HG03159 (cell line): ENCODE measurements around the gene PSMG3.

Experiments
- ATAC-seq: cut with Tn5 transposase; IDR thresholded peaks from one replicate; pipeline ENCODE4 v1.9.1; 2021; ENCODE audit warnings: mild to moderate bottlenecking, moderate library complexity; ENCODE audit not compliant: unreplicated experiment

Gene PSMG3

DNA sequence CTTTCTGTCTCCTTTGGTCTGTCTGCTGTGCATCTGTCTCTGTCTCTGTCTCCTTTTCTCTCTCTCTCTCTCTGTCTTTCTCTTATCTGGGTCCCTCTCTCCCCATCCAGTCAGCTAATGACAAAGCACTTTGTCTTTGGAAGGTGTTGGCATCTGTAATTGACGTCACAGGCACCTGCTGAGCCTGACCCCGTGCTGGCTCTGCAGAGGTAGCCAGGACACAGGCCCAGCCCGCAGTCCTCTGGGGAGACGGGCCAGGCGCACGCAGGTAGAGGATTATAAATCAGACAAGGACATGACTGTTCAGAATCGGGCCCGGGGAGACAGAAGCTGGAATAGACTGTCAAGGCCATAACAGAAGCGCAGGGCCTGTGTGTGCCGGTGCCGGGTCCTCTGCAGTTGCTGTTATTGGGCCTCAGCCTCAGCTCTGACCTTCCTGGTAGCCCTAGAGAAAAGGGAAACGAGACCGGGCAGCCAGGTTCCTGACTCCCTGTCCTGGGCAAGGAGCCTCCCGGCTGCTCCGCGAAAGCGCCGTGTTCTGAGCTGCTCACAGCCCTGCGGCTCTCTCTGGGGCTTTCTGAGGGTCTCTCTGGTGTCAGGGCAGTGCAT is 10.7 kb upstream of the PSMG3 start:
- no peak for ATAC-seq

DNA sequence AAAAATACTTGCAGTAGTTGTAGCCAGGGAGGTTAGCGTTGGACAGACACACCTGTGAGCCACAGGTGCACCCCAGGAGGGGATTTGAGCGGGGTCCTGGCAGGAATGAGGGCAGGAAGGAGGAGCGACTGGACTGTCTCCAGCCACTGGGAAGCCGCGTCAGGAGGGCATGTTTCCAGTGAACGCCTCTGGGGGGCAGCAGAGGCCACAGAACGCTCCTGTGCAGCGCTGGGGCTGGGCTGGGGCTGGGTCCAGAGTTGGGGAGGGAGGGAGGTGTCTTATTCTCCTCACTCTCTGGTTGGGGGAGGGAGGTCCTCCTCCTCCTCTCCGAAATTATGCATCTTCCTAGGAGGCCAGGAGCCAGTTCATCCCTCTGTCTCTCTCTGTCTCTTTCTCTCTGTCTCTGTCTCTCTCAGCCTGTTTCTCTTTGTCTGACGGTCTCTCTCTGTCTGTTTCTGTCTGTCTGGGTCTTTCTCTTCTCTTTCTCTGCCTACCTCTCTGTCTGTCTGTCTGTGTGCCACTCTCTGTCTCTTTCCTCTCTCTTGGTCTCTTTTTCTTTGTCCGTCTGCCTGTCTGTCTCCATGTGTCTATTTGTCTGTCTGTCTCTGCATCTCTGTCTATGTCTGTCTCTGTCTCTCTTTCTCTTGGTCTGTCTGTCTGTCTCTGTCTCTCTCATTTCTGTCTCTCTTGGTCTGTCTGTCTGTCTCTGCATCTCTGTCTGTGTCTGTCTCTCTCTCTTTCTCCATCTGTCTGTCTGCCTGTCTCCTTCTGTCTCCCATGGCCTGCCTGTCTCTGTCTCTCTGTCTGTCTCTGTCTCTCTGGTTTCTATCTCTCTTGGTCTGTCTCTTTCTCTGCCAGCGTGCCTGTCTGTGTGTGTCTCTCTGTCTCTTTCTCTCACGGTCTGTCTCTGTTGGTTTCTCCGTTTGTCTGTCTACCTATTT is 9.9 kb upstream of the PSMG3 start:
- ATAC-seq, result no peak

DNA sequence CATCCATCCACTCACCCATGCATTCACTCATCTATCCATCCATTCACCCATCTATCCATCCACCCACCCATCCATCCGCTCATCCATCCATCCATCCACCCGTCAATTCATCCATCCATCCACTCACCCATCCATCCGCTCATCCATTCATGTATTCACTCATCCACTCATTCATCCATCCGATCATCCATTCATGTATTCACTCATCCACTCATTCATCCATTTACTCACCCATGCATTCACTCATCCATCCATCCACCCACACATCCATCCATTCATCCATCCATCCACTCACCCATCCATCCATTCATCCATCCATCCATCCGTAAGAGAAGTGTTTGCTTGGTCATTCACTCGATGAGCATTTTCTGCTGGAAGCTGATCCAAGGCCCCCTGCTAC is 8.7 kb upstream of the PSMG3 start:
- no peak for ATAC-seq

DNA sequence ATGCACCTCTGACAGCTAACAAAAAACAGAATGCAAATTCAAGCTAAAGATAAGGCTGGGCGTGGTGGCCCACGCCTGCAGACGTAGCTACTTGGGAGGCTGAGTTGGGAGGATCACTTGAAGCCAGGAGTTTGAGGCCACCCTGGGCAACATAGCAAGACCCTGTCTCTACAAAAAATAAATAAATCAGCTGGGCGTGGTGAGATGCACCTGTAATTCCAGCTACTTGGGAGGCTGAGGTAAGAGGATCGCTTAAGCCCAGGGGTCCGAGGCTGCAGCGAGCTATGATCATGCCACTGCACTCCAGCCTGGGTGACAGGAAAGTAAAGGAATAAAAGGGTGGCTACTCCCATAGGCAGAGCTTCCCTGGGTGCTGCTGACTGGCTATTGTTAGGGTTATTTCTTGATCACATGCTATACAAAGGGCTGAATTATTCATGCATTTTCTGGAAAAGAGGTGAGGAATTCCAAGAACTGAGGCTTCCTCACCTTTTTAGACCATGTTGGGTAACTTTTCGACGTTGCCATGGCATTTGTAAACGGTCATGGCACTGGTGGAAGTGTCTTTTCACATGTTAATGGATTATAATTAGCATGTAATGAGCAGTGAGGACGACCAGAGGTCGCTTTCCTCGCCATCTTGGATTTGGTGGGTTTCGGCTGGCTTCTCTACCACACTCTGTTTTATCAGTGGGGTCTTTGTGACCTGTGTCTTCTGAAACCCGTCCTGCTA is 6.9 kb upstream of the PSMG3 start:
- ATAC-seq, result no peak

DNA sequence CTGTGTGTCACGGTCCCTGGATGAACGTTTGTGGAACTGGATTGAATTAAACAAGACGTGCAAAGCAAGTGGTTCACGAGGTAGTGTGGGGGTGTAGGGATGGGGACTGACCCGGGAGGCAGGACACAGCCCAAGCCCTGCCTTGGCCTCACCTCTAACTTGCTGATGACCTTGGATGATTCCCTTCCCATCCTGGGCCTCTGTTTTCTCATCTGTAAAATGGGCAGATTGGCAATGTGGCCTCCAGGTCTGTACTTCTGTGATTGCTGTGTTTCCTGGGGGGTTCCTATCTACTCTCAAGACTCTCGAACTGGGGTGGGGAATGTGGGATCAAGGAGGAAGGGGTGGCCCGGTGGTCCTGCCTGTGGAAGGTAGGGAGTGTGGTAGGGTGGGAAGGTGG is 6.0 kb upstream of the PSMG3 start:
- no peak for ATAC-seq

DNA sequence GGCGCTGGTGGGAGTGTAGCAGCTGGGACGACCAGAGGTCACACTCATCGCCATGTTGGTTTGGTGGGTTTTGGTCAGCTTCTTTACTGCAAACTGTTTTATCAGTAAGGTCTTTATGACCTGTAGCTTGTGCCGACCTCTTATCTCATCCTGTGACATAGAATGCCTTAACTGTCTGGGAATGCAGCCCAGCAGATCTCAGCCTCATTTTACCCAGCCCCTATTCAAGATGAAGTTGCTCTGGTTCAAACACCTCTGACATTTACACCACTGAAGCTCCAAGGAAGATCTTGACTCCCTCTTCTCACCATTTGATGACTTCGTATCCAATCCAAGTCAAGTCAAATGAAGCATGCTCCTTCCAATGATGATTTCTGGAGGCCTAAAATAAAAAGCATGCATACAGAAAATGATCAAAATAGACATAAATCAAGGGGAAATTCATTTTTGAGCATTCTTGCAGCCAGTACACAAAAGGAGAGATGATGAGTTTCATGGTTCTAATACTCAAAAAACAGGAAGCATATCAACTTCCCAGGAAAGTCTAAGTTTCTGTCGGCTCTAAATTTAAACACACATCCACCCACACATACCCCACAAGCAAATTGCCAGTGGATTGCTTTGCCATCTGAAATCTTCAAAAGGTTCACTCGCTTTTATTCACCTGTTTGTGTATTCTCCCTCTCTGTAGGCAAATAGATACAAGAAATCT is 2.4 kb upstream of the PSMG3 start:
- no peak for ATAC-seq

DNA sequence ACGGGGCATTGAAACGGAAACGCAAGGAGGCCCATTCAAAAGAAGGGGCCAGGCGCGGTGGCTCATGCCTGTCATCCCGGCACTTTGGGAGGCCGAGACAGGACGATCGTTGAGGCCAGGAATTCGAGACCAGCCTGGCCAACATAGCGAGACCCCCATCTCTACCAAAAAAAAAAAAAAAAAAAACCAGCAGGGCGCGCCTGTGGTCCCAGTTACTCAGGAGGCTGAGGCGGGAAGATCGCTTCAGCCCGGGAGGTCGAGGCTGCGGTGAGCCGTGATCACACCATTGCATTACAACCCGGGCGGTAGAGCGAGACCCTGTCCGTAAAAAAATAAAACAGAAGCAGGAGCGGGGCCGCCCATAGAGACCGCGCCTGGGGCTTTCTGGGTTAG is 396 bp downstream of the PSMG3 start:
- ATAC-seq, result no peak

DNA sequence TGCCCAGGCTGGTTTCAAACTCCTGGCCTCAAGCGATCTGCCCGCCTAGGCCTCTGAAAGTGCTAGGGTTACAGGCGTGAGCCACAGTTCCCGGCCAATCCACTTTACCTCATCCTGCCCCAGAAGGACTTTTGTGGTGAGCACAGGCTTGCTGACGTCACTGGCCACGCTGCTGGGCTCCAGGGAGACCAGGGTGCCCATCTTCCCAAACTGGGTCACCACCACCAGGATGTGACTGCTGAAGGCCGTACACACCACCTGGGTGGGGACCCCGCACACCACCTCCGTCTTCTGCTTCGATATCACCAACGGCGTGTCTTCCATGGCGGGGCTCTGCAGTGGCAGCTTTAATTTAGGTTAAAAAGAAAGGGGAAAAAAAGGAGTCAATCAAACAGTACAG is 816 bp downstream of the PSMG3 start:
- no peak for ATAC-seq

DNA sequence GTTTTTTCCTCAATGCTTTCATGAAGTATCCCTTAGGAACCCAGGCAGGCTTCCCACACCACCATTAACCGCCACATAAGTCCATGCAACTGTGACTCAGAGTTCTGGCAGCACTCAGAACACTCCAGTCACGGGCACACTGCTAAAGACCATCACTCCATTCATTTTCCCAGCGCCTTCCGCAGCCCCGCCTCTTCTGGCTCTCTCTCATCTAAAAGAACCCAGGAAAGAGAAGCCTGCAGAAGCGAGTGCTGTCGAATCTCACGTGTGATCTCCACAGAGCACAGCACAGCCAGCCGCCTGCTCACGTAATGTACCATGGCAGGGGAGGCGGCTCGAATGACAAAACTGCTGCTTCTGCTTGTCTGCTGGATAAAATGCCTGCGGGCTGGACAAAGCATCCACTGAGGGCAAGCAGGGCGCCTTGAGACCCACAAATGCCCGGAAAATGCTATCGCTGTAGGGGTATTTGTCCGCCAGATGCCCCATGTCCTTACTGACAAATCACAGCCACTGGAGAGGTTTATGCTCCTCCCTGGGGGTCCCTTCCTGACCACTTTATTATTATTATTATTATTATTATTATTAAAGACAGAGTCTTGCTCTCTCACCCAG is 1.8 kb downstream of the PSMG3 start:
- ATAC-seq, result no peak

DNA sequence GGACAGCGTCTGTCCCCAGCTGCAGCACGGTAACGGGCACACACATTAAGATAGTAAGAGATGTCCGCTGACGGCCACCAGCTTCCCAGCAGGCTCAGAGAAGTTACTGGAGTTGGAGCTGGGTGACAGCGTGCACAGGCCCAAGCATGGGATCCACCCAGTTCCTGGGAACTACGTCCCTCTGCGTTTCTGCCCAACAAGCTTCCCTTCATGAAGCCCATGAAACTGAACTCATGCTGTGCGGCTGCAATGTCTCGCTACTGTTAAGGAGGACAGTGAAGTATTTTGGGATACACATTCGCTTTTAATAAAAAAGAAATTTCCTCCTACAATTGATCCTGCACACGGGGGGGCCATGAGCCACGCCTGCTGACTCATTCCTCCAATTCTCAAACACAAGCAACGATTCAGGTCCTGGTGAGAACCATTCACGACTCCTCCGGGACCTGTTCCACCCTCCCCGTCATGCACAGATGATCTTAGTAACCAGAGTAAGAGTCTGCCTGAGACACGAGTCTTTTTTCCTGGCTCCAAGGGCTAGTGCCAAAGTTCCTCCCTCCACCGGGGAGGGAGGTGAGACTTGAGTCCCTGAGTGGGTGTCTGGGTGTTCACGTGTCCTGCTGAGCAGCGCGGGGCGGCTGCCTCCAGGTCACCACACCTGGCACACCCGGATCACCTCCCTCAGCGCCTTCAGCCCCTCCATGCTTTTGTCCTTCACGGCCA is 2.6 kb downstream of the PSMG3 start:
- no peak for ATAC-seq

DNA sequence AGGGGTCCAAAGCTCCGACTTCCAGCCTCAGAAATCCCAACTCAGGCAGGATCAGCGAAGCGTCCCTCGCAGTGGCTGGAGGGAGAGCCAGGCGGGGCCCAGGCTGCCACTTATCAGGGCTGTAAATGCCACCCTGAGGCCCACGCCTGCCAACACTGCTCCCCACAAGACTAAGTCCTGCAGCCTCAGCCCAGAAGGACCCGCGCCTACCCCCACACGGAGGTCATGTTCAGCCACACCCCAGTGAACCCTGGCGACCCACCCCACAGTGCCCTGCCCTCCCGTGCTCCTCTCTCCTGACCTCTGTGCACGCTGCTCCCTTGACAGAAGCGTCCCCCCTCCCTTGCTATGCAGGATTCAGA is 3.2 kb downstream of the PSMG3 start:
- ATAC-seq, result no peak

DNA sequence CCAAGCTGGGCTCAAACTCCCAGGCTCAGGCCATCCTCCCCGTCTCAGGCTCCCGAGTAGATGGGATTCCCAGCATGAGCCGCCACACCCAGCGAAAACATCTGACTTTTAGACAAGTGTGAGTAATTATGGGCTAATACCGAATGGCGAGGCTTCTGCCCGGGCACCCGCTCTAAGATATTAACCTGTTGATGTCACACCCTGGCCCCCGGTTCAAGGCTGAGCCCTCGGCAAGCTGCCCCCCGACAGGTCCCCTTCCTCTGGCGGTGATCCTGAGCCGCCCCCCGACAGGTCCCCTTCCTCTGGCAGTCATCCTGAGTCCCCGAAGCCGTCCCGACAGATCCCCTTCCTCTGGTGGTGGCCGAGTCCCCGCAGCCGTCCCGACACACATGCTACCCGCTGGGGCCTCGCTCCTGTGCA is 5.2 kb downstream of the PSMG3 start:
- no peak for ATAC-seq

DNA sequence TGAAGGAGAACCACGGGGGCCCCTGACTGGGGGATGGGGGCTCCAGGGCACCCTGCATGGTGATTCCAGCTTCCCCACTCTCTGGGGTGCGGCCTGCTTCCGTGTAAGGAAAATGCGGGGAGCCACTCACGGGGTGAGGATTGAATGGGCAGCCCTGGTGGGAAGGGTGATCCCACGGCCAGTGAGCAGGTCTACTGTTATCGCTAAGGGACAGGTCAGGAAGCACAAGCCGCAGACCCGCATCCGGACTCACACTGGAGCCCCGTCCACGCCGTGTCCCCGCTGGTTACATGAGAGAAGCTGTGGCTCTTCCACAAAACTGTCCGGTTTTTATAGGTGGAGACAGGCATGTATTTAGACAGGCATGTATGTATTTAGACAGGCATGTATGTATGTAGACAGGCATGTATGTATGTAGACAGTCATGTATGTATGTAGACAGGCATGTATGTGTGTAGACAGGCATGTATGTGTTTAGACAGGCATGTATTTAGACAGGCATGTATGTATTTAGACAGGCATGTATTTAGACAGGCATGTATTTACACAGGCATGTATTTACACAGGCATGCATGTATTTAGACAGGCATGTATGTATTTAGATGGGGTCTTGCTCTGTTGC is 5.7 kb downstream of the PSMG3 start:
- no peak for ATAC-seq

DNA sequence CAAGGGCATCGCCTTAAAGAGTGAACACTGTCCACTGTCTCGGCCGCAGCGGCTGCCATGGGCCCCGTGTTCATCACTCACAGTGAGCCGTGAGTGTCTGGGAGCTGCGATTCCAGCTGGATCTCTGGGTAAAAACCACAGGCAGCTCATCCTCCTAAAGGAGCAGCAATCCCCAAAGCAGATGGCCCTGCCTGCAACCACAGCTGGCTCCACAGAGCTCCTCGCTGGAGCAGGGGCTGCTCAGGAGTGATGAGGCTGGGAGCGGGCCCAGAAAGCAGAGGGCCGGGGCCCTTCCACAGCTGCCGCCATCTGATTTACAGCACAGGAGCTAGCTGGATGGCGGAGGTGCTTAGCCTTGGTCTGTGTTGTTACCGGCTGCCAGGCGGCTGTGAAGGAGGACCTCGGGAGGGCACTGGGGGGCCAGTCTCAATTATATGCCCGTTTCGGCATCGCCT is 7.2 kb downstream of the PSMG3 start:
- no peak for ATAC-seq

DNA sequence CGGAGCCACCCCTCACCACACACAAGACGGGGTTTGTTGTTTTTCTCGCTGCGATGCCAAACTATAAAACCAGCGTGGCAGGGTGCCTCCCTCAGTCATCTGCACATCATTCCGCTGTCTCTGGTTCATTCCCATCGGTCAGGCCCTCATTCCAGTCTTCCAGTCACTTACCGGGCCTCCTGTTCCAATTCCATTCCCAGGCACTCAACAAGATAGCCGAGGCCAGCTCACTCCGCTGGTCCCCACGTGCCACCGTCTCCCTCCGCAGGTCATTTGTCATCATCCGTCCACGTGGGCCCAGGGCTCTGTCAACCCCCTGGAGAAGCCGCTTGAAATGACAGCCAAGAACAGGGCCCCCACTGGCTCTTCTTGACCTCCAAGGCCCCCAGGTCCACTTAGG is 7.7 kb downstream of the PSMG3 start:
- no peak for ATAC-seq

DNA sequence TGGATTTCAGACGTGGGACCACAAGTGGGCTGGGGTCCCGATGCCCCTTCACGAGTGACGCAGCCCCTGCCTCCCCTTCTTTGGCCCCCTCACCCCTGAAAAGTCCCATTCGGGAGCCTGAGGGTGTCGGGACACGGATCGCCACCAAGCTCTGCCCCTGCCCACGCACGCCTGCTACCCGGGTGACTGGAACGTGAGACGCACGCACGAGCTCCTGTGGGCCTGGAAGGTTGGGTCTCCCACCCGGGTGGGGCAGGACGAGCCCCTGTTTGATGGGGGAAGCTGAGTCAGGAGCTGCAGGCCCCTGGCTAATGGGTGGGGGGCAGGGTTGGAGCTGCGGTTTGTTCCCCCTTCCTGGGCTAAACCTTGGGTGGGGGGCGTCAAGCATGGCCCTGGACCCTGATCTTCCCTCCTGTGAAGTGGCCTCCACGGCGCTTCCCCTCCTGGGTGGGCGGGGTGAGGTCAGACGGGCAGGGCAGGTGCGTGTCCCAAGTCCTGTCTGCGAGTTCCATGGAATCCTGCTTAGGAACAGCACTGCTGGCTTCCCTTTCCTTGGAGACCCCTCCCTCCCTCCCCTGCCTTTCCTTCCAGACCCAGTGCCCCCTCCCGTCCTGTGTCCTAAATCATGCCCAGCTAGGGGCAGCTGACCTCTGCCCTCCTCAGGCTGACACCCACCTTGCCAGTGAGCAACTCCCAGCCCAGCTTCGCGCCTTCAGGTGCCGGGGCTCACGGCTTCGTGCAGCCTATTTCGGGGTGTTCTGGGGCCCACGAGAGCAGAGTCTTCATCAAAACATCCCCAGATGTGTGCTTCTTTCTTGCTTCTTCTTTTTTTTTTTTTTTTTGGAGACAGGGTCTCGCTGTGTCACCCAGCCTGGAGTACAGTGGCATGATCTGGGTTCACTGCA is 8.5 kb downstream of the PSMG3 start:
- ATAC-seq, result no peak

DNA sequence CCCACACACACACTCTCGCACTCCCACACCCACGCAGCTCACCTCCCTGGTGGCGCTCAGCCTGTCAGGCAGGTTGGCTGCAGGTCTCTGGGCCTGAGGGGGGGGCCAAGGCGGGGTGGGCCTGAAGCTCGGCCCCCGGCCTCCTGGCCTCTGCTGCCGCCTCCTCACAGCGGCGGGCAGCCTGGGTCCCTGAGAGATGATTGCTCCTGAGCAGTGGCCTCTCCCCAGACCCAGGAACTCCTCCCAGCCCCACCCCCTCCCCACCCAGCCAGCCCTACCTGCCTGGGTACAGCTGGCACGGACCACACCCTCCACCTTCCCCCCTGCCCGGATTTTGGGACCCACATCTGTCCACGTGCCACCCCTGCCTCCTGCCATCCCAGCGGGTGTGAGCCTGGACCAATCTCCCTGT is 9.2 kb downstream of the PSMG3 start:
- ATAC-seq, result no peak
